K562 (cell line): ENCODE measurements around the gene LNX2. TPM values are rescaled to one million over a fixed set of nuclear protein-coding genes. Genes with fewer than 3 reads are reported as not detected.

Experiments
- ATAC-seq: fragments of 200-7000 bp; cut with Tn5 transposase; 3 replicates; pipeline ENCODE4 v1.9.1; 2020; ENCODE audit warnings: moderate library complexity
- BruUV-seq: library from RNA; stranded (reverse); fragments of 400-500 nt; replicated peaks from 2 replicates; lab custom pipeline; 2021; lab: Mats Ljungman, UMichigan
- CTCF ChIA-PET: fragments of 300-600 bp; formaldehyde crosslinking; extraction: SDS; loops from one replicate; lab custom pipeline; 2021; ENCODE audit warnings: low intra/inter-chr PET ratio; lab: Yijun Ruan, JAX
- POLR2A ChIA-PET: fragments of 300-600, 350-650 bp; sonication (Branson Sonifier 250); formaldehyde crosslinking; extraction: SDS; loops from one replicate; lab custom pipeline; 2021; ENCODE audit warnings: antibody characterized with exemption, inconsistent platforms; lab: Yijun Ruan, JAX
- DNase-seq, 4 experiments: peaks; one replicate each; pipeline versions ENCODE4 v3.0.0 to v3.0.0-alpha.2; 2011 to 2018; ENCODE audit warnings: low spot score in 3 of 4, mixed read lengths in 3 of 4; ENCODE audit errors: extremely low read depth in 1 of 4
- FAIRE-seq: peaks from 2 replicates; lab custom pipeline; 2011; peaks lifted over from hg19 to GRCh38; lab: Jason Lieb, UNC
- H2AFZ ChIP-seq: 2 replicates; pipeline ENCODE4 v1.6.0; 2011; ENCODE audit warnings: low read depth, low read length, control low read depth, inconsistent platforms
- H3K27ac ChIP-seq: fragments of 200-600 bp; 3 replicates; pipeline ENCODE4 v1.8.0; 2011; ENCODE audit warnings: low read depth, mild to moderate bottlenecking, control low read depth, inconsistent platforms, low read length, moderate library complexity, mixed read lengths; ENCODE audit errors: extremely low read depth
- H3K27me3 ChIP-seq, 2 experiments: fragments of 300-600 bp in 1 of 2; 2 replicates in 1 of 2; 3 replicates in 1 of 2; pipeline versions ENCODE4 v1.6.0 to v1.8.0; 2011; ENCODE audit warnings: inconsistent platforms in 2 of 2, low read length in 2 of 2, mild to moderate bottlenecking in 1 of 2, mixed read lengths in 1 of 2, moderate library complexity in 1 of 2; ENCODE audit not compliant: control insufficient read depth in 2 of 2, insufficient read depth in 2 of 2
- H3K36me3 ChIP-seq: fragments of 300-600 bp; 3 replicates; pipeline ENCODE4 v1.8.0; 2011; ENCODE audit warnings: mild to moderate bottlenecking, low read length, inconsistent platforms; ENCODE audit not compliant: control insufficient read depth, insufficient read depth
- H3K4me1 ChIP-seq, 2 experiments: fragments of 200-600 bp in 1 of 2; replicated peaks in 1 of 2; 2 replicates in 1 of 2; 3 replicates in 1 of 2; pipeline versions ENCODE4 v1.5.1 to v1.8.0; 2011; ENCODE audit warnings: inconsistent platforms in 2 of 2, low read length in 2 of 2, mild to moderate bottlenecking in 1 of 2, mixed read lengths in 1 of 2, moderate library complexity in 1 of 2; ENCODE audit not compliant: control insufficient read depth in 2 of 2, insufficient read depth in 2 of 2
- H3K4me2 ChIP-seq: 2 replicates; pipeline ENCODE4 v1.6.1; 2011; ENCODE audit warnings: low read length, control low read depth, inconsistent platforms, mixed read lengths; ENCODE audit not compliant: insufficient read depth
- H3K4me3 ChIP-seq: fragments of 200-600 bp; sonication (generic), shearing (Covaris generic); 2 replicates; pipeline ENCODE4 v1.5.1; 2016; ENCODE audit warnings: control low read depth, inconsistent platforms
- H3K79me2 ChIP-seq: fragments of 200-600 bp; 3 replicates; pipeline ENCODE4 v1.8.0; 2011; ENCODE audit warnings: low read length, inconsistent platforms; ENCODE audit not compliant: control insufficient read depth, insufficient read depth
- H3K9ac ChIP-seq, 2 experiments: 2 replicates each; pipeline versions ENCODE4 v1.6.0 to v1.6.1; 2011; ENCODE audit warnings: low read depth in 2 of 2, low read length in 2 of 2, control low read depth in 1 of 2, inconsistent platforms in 1 of 2, mild to moderate bottlenecking in 1 of 2, mixed read lengths in 1 of 2; ENCODE audit not compliant: insufficient read depth in 1 of 2
- H3K9me1 ChIP-seq: one replicate; pipeline ENCODE4 v1.6.0; 2011; ENCODE audit warnings: inconsistent platforms, mild to moderate bottlenecking, low read length, moderate library complexity; ENCODE audit not compliant: control insufficient read depth, insufficient read depth
- H3K9me3 ChIP-seq: replicated peaks from 2 replicates; pipeline ENCODE4 v1.5.1; 2011; ENCODE audit warnings: low read depth, low read length, inconsistent platforms; ENCODE audit not compliant: control insufficient read depth, insufficient read depth
- H4K20me1 ChIP-seq: replicated peaks from 2 replicates; pipeline ENCODE4 v1.6.1; 2011; ENCODE audit warnings: low read length, inconsistent platforms, mixed read lengths; ENCODE audit not compliant: control insufficient read depth, insufficient read depth
- CTCFL ChIP-seq: IDR thresholded peaks from 2 replicates; pipeline ENCODE4 v1.6.1; 2011; ENCODE audit warnings: borderline replicate concordance, low read depth, mild to moderate bottlenecking, moderate library complexity, low read length; ENCODE audit not compliant: insufficient read depth, poor library complexity, severe bottlenecking
- CXXC5 ChIP-seq: fragments of 250-450 bp; sonication (Bioruptor Pico); IDR thresholded peaks from 2 replicates; pipeline ENCODE4 v1.8.0; 2022; ENCODE audit warnings: inconsistent platforms, mild to moderate bottlenecking, moderate library complexity
- HDAC8 ChIP-seq: fragments of 450-650 bp; IDR thresholded peaks from 2 replicates; pipeline ENCODE4 v1.6.1; 2016; ENCODE audit warnings: mild to moderate bottlenecking, missing genetic modification characterization, moderate library complexity, missing compliant biosample characterization
- KAT8 ChIP-seq: fragments of 450-650 bp; IDR thresholded peaks from 2 replicates; pipeline ENCODE4 v1.6.1; 2016; ENCODE audit warnings: low read depth, mild to moderate bottlenecking
- ZNF121 ChIP-seq: sonication (generic); formaldehyde crosslinking; conservative IDR thresholded peaks from 2 replicates; pipeline ENCODE4 v1.8.0; 2022; ENCODE audit warnings: missing genetic modification reagents
- ZNF561 ChIP-seq: fragments of 450-650 bp; formaldehyde crosslinking; conservative IDR thresholded peaks from 2 replicates; pipeline ENCODE4 v1.4.0; 2020; ENCODE audit warnings: mild to moderate bottlenecking, moderate library complexity
- ZNF609 ChIP-seq: sonication (generic); formaldehyde crosslinking; IDR thresholded peaks from 2 replicates; pipeline ENCODE4 v1.8.1; 2023; ENCODE audit warnings: missing genetic modification reagents, mild to moderate bottlenecking, borderline replicate concordance
- ZNF717 ChIP-seq: fragments of 250-450 bp; sonication (Bioruptor Pico); IDR thresholded peaks from 2 replicates; pipeline ENCODE4 v1.5.0; 2021
- WGBS: fragments of 100-300 bp; shearing (Covaris generic); methylation state at CpG from one replicate; pipeline ENCODE4 v1.1.6; 2016; ENCODE audit warnings: low coverage, mixed read lengths; ENCODE audit not compliant: insufficient coverage; ENCODE audit errors: missing lambda C conversion rate; 5-methylcytosine and 5-hydroxymethylcytosine counted together
- in situ Hi-C: fragments of 300-500 bp; cut with MboI; formaldehyde crosslinking; loops from 4 replicates; pipeline ENCODE4 v1.15.0; 2018; ENCODE audit warnings: inconsistent platforms, mixed read lengths
- intact Hi-C: fragments of 100-400 bp; cut with micrococcal nuclease; formaldehyde crosslinking; loops from 2 replicates; pipeline ENCODE4 v1.14.2; 2022
- polyA plus RNA-seq, 8 experiments: library from polyadenylated mRNA; depleted of rRNA in 4 of 8; stranded (reverse) in 5 of 8; unstranded in 3 of 8; fragments of >200 nt; fragmentation: Nextera tagmentation in 2 of 8; fragmentation: Illumina TruSeq in 1 of 8; extraction: Ambion mirVana in 2 of 8; extraction: Trizol in 1 of 8; gene quantifications; 2 replicates each; pipeline versions ENCODE4 v1.2.1 to v1.2.3, GENCODE V29; 2011 to 2014; ENCODE audit warnings: inconsistent platforms in 1 of 8, missing spikeins in 1 of 8
- total RNA-seq, 7 experiments: library from RNA; depleted of rRNA in 6 of 7; stranded (reverse); fragments of >200 nt in 6 of 7; fragmentation: Illumina TruSeq in 2 of 7; extraction: Trizol in 2 of 7; gene quantifications; 2 replicates each; pipeline versions ENCODE4 v1.2.1 to v1.2.3, GENCODE V29; 2011 to 2021; ENCODE audit warnings: low replicate concordance in 1 of 7

The LNX2 gene
- total and polyA plus RNA-seq, 9 of the 15 experiments (the other 6 are each of a cell fraction or from before 2014, with no cell fraction given) = 1.5 to 5.5 (median 4.0) TPM

- no peak for TF ChIP-seq ZNF609 (CRISPR knock-in tag)
- no peak for TF ChIP-seq HDAC8 (tag)
- no peak for TF ChIP-seq CXXC5 (CRISPR knock-in tag)
- TF ChIP-seq KAT8 = no peak
These were observed 83.8 kb downstream of the LNX2 start (continued) for GRCh38 chr13:27536361-27537101.

GRCh38 chr13:27535546-27535945 lies 84.8 kb downstream of the LNX2 start:
- 20% methylated on average over 8 of the region's 8 CpGs for WGBS
- Histone ChIP-seq H3K79me2 (no peaks in the 10 kb centered on the region), H2AFZ (no peak overlapping the region), H4K20me1 (no peaks in the 10 kb centered on the region), H3K4me1 (peaks cover 0 to 10% of the 10 kb centered on the region in 2 experiments; a peak in 4 of 5 replicates), H3K36me3 (no peaks in the 10 kb centered on the region), H3K27ac (no peak overlapping the region), H3K4me2 (no peak overlapping the region), H3K9ac (no peak overlapping the region)
- POLR2A ChIA-PET = no interaction called here
- ATAC-seq = no peak
- DNase-seq = no peak
- TF ChIP-seq ZNF561 (CRISPR knock-in tag) (no peak), ZNF717 (CRISPR knock-in tag) (no peak), ZNF121 (no peak), CTCFL (no peak)
- TF ChIP-seq, all 486 proteins: peak for 0
- Histone ChIP-seq H3K4me3 (no peak overlapping the region), H3K9me3 (no peaks in the 10 kb centered on the region), H3K27me3 (peaks cover 2 to 6% of the 10 kb centered on the region in 2 experiments; a peak in 4 of 5 replicates), H3K9me1 (no peaks in the 10 kb centered on the region)
- no peak for FAIRE-seq
- no TSS peak for BruUV-seq
- in situ Hi-C loops = no loop called here
- CTCF ChIA-PET = no interaction called here
- intact Hi-C loops = no loop called here
